Bone marrow (tissue), 2 donors: ENCODE measurements around the gene HP.

ENCODE experiments used
- DNase-seq, 2 donors: peaks; one replicate each; lab custom pipeline; 2025; lab: John Stamatoyannopoulos, UW

Gene HP

DNA sequence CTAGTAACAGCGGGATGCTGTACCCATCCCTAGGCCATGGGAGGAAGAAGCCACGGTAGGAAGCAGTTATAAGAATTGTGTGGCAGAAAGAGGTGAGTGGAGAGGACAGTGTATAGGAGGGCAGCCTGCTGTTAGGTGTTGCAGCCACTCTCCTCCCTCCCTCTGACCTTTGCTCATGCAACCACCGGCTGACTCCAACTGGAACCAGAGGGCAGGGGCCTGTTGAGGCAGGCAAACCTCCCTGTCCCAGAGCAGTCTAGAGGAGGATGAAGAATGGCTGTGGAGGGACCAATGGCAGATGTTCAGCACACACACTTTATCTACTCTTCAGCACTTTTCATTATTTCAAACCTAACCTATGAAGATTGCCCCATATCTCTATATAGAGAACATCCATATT, 36.9 kb downstream of the HP start:
- DNase-seq = no peak

DNA sequence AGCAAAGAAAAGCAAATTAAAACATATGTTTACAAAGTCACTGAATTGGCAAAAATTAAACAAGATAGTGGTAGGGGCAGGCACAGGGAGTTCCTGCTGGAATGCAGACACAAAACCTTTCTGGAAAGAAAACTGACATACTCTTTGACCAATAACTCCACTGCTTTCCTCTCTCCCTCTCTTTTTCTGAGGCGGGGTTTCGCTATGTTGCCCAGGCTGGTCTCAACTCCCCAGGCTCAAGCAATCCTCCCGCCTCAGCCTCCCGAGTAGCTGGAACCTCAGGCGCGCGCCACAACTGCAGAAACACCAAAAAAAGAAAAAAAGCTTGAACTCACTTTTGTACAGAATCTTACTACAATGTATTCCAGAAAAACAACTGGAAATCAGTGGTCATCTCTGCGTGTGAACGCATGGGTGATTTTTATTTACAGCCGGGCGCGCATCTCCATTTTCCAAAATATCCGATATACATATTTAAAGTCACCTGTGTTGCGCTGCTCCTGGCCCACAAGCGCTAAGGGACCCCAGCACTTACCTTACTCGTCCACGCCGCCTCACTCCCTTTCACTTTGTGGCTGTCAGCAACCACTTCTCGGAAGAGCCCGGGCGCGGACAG, 38.6 kb downstream of the HP start:
- DNase-seq = no peak

DNA sequence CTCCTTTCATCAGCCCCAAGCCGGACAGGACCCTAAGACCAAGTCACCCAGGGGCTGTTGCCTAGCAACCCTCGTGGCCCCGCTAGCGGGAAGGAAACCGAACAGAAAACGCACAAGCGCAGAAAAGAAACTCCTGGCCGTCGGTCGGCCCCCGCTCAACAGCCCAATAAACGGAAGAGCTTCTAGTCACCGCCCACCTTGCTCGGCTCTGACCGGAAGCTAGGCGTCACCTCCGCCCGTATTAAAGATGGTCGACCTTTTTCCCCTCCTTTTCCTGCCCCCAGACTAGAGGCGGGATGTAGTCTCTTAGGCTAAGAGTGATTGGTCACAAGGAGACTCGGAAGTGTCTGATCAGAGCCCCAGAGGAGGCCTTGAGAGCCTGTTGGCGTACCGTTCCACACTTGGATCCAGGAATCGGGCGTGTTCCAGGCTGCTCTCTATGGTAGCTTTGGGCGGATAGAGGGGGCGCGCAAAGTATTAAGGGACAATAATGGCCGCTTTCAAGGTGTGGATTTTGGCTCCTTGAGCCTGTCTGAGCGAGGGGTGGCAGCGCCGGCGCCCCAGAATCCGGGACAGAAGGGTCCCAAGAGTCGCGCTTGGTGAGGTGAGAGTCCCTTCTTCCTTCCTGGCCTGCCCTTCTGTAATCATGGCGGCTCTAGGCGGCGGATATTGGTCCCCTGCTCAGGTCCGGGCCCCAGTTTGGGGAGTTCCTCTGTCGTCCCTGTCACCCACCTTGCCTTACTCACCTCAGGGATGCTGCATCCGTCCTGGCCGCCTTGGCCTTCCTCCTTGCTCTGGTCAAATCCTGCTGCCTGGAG, 39.4 kb downstream of the HP start, which contains the start of the genes DHX38 and TXNL4B:
Gene DHX38 (plus strand): TSS at position 400 of the 818 bp plus-strand sequence. CDS start 2,311 bp downstream, outside the sequence.
Gene TXNL4B (minus strand): TSS at position 173 of the 818 bp plus-strand sequence. CDS start 2,871 bp downstream, outside the sequence.
- DNase-seq = peak; percentile 89 to 98

DNA sequence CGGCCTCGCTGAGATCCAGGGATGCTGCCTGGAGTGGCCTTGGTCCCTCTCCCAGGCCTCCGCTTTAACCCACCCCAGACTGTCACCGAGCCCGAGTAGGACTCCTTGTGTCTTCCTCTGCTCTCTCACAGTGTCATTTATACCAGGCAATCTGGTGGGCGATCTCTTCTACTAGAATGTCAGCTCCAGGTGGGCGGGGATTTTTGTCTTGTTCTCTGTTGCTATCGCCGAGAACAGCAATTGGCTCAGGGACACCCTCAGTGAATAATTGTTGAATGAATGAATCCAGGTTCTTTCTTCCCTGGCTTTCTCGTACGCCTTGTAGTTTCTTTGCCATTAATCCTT, 39.9 kb downstream of the HP start:
- no peak for DNase-seq

DNA sequence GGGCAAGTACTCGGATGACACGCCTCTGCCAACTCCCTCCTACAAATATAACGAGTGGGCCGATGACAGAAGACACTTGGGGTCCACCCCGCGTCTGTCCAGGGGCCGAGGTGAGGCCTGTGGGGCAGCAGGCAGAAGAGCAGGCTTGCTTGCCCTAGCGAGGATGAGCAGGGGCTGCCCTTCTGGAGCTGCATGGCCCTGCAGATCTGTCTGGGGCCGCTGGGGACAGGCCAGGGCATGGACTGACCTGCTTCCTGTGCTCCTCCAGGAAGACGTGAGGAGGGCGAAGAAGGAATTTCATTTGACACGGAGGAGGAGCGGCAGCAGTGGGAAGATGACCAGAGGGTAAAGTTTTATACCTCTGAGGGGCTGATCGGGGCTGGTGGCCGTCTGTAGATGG, 44.6 kb downstream of the HP start:
- DNase-seq = no peak

DNA sequence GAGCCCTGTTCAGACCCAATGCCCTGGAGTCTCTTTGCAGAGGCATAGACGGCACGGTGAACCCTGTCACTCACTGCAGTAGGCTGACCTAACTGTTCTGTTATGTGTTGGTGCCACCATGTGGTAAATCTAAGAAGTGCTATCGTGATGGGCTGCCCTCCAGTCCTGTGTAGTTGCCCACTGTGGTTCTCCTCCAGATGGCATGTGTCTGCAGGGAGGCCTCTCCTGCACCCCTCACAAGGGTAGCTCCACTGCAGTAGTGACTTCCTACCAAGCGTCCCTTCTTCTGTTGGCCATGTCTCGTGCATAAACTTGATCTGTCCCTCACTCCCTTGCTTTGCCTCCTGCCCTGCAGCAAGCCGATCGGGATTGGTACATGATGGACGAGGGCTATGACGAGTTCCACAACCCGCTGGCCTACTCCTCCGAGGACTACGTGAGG, 45.1 kb downstream of the HP start:
- DNase-seq = peak; percentile 4 to 34

DNA sequence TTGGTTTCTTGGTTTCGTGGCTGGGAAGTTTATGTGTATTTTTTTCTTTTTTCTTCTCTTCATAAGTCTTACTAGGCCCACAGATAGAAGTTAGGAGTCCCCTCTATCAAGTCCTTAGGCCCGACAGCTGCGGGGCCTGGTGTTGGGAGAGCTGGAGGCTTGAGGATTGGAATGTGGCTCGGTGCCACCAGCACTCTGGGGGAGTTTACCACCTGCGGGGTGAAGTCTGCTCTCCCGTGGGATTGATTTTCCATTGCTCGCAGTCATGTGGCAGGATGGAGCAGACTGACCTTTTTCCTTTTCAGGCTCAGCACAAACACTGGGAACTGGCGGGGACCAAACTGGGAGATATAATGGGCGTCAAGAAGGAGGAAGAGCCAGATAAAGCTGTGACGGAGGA, 46.9 kb downstream of the HP start:
- DNase-seq = no peak

DNA sequence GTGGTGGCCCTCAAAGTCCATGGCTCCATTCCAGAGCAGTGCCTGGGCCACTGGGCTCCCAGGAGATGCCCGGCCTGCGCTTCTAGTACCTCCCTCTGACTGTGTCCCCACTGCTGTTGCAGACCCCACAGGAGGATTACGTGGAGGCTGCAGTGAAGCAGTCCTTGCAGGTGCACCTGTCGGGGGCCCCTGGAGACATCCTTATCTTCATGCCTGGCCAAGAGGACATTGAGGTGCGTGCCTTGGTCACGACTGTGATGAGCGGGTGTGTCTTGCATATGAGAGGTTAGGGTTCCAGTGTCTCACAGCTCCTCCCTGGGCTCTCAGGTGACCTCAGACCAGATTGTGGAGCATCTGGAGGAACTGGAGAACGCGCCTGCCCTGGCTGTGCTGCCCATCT, 50.6 kb downstream of the HP start:
- DNase-seq = no peak

DNA sequence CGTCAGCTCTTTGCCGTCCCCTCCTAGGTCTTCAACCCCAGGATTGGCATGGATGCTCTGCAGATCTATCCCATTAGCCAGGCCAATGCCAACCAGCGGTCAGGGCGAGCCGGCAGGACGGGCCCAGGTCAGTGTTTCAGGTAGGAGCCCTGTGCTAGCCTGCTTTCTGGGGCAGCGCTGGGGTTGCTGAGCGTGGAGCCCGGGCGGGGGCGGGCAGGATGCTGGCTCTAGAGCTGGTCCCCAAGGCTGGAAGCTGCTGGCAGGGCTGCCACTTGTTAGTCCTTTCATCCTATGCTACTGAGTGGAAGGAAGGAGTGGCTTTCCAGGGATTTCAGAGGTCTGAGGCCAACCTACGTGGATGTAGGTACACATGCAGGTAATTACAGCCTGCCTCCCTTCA, 51.7 kb downstream of the HP start:
- no peak for DNase-seq

DNA sequence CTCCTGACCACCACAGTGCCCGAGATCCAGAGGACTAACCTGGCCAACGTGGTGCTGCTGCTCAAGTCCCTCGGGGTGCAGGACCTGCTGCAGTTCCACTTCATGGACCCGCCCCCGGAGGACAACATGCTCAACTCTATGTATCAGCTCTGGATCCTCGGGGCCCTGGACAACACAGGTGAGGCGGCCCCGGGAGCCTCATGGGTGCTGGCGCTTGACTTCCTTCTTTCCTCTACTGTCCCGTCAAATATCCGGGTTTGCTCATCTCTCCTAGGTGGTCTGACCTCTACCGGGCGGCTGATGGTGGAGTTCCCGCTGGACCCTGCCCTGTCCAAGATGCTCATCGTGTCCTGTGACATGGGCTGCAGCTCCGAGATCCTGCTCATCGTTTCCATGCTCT, 53.1 kb downstream of the HP start:
- DNase-seq = no peak

DNA sequence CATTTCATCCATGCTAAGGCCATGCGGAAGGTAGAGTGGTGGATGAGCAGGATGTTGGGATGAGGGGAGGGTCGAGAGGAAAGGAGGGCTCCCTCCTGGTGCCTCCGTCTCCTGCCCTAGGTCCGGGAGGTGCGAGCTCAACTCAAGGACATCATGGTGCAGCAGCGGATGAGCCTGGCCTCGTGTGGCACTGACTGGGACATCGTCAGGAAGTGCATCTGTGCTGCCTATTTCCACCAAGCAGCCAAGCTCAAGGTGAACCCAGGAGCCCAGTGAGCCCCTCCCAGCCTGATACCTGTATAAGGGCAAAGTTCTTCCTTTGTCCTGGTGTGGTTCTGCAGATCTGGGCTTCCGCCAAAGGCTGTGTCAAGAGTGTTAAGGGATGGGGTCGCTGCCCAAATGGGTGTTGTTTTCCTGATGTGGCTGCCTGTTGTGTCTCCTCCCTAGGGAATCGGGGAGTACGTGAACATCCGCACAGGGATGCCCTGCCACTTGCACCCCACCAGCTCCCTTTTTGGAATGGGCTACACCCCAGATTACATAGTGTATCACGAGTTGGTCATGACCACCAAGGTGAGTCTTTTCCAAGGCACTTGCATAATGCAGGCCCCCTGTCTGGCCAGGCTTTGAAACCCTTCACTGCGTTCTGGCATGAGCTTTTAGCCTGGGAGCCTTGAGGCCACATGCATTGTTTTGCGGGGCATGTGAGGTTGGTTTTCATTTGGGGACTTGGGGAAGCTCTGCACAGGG, 54.2 kb downstream of the HP start:
- no peak for DNase-seq

DNA sequence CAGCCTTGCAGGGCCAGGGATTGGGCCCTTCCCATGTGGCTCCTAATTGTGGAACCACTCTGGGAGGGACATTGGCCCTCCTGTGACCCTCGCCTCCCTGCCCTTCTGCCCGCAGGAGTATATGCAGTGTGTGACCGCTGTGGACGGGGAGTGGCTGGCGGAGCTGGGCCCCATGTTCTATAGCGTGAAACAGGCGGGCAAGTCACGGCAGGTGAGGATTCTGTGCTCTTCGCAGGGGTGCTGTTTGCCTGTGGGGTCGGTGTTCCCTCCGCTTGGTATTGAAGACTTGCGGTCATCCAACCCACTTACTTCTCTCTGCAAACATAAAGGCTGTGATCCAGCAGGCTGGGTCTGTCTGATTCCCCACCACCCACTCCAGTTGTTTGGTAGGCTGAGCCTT, 55.0 kb downstream of the HP start:
- no peak for DNase-seq

DNA sequence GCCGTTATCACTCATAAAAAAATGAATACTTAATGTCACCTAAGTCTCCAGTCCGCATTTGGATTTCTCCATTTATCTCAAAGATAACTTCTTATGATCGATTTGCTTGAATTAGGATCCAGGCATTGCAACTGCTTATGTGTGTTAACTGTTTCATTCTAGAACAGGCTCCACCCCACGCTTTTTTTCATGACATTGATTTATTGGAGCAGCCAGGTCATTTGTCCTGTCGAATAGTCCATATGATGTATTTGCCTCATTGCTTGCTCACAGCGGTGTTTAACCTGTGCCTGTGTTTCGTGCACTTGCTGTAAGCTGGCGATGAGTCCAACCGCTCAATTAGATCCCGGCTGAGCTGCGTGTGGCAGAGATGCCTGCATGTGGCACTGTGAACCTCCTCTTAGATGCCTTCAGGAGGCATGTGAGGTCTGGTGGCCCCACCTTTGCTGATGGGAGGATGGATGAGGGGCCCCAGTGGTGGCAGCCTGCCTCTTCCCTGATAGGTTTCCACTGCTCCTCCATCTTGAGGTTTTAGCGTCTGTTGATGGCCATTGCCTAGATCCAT, 55.7 kb downstream of the HP start:
- no peak for DNase-seq
